ENCODE results near the gene SOS2. TPM values are rescaled to one million over a fixed set of nuclear protein-coding genes. Genes with fewer than 3 reads are reported as not detected.

SOS2 gene
- total RNA-seq, 1 experiment from 2014 or later = 11.7 TPM

DNA sequence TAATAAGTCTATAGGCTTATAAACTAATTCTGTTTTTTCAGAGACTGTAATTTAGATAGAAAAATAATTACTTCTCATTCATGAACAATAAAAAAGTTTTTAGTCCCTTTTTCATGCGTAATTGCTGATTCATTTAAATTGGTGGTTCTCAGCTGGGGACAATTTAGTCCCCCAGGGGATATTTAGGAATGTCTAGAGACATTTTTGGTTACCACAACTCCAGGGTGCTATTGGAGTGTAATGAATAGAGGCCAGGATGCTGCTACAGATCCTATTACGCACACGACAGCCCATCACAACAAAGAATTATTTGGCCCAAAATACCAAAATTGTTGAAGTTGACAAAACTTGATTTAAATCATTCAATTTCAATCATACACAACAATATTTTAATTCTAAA lies 92.2 kb downstream of the SOS2 start:
- H3K79me2 ChIP-seq (ENCODE audit: insufficient read depth, low read length) = no peaks in the 10 kb centered on the region
- ChIA-PET POLR2A (interaction anchor here (0.5 kb wide), 1 partner anchor 185 kb away, joined by 3 read pairs; no protein-coding TSS in a partner anchor), CTCF (no interaction called here), RAD21 (ENCODE audit: low non-redundant PET in 1 of 2, low total read pairs in 2 of 2, uncharacterized antibody in 2 of 2, unreplicated experiment in 2 of 2) (no interaction called here)
- H3K4me2 ChIP-seq (ENCODE audit: low read length) = no peak overlapping the region
- H4K20me1 ChIP-seq (ENCODE audit: insufficient read depth) = no peaks in the 10 kb centered on the region
- ATAC-seq (no peak), DNase-seq (ENCODE audit: low read depth, low spot score) (no peak)
- intact Hi-C loops (cut with micrococcal nuclease) = no loop called here
- no peak overlapping the region for H3K9ac ChIP-seq (ENCODE audit: low read length)
- no peaks in the 10 kb centered on the region for H3K9me2 ChIP-seq (ENCODE audit: insufficient read depth)
- H3K36me3 ChIP-seq (ENCODE audit: control insufficient read depth in 1 of 2, insufficient read depth in 2 of 2, low read length in 2 of 2) = no peaks in the 10 kb centered on the region
- no peak for TF ChIP-seq EGR1 (IDR thresholded peaks at IDR 0.05; ENCODE audit: low read depth)
- no peak for TF ChIP-seq SRF (IDR thresholded peaks at IDR 0.05; ENCODE audit: low read depth)
- TF ChIP-seq FOSL1 (IDR thresholded peaks at IDR 0.05; ENCODE audit: low read depth) = no peak
- H3K9me3 ChIP-seq (ENCODE audit: control insufficient read depth in 1 of 2, insufficient read depth in 1 of 2, low read depth in 1 of 2, low read length in 2 of 2) = no peaks in the 10 kb centered on the region
- no peak overlapping the region for H3K4me3 ChIP-seq (replicated peaks in 1 of 2; ENCODE audit: low read depth in 1 of 2, low read length in 2 of 2)
- H3K4me1 ChIP-seq (ENCODE audit: control insufficient read depth in 1 of 2, insufficient read depth in 2 of 2, low read length in 2 of 2) = no peaks in the 10 kb centered on the region
- H3K27ac ChIP-seq (ENCODE audit: low read depth, low read length) = no peak overlapping the region
- no peak overlapping the region for H2AFZ ChIP-seq (ENCODE audit: low read depth, low read length, poor library complexity, severe bottlenecking)
- no TSS peak for BruUV-seq (replicated peaks)
- H3K27me3 ChIP-seq (ENCODE audit: insufficient read depth, low read length) = no peaks in the 10 kb centered on the region

DNA sequence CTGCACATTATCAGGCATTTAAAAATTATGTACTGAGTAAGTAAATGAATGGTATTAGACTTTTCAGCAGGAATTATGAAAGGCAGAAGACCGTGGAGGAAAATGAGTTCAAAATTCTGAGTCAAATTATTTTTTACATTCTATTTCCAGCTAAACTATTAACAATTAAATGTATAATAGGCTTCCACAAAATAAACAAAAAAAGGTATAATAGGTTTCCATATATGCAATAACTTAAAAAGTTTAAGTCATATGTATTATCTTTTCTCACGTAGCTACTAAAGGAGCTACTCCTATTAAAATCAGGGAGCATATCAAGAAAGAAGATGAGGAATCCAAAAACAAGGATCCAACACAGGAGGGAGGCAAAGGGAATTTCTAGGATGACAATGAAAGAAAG lies 103.6 kb downstream of the SOS2 start:
- H3K36me3 ChIP-seq (ENCODE audit: control insufficient read depth in 1 of 2, insufficient read depth in 2 of 2, low read length in 2 of 2) = peaks cover 3 to 4% of the 10 kb centered on the region in 2 experiments; a peak in 1 of 4 replicates
- CTCF ChIA-PET = no interaction called here
- TF ChIP-seq, protein P1, sequence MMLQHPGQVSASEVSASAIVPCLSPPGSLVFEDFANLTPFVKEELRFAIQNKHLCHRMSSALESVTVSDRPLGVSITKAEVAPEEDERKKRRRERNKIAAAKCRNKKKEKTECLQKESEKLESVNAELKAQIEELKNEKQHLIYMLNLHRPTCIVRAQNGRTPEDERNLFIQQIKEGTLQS (IDR thresholded peaks at IDR 0.05) = no peak
- TF ChIP-seq SP1 (IDR thresholded peaks at IDR 0.05; ENCODE audit: low read depth) = no peak
- no peak for TF ChIP-seq POLR2A (IDR thresholded peaks at IDR 0.05; ENCODE audit: borderline replicate concordance, extremely low read depth, insufficient read depth, insufficient read length)
- TF ChIP-seq, protein P2, sequence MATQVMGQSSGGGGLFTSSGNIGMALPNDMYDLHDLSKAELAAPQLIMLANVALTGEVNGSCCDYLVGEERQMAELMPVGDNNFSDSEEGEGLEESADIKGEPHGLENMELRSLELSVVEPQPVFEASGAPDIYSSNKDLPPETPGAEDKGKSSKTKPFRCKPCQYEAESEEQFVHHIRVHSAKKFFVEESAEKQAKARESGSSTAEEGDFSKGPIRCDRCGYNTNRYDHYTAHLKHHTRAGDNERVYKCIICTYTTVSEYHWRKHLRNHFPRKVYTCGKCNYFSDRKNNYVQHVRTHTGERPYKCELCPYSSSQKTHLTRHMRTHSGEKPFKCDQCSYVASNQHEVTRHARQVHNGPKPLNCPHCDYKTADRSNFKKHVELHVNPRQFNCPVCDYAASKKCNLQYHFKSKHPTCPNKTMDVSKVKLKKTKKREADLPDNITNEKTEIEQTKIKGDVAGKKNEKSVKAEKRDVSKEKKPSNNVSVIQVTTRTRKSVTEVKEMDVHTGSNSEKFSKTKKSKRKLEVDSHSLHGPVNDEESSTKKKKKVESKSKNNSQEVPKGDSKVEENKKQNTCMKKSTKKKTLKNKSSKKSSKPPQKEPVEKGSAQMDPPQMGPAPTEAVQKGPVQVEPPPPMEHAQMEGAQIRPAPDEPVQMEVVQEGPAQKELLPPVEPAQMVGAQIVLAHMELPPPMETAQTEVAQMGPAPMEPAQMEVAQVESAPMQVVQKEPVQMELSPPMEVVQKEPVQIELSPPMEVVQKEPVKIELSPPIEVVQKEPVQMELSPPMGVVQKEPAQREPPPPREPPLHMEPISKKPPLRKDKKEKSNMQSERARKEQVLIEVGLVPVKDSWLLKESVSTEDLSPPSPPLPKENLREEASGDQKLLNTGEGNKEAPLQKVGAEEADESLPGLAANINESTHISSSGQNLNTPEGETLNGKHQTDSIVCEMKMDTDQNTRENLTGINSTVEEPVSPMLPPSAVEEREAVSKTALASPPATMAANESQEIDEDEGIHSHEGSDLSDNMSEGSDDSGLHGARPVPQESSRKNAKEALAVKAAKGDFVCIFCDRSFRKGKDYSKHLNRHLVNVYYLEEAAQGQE (IDR thresholded peaks at IDR 0.05; ENCODE audit: low read depth) = no peak
- TF ChIP-seq TCF7L2 (IDR thresholded peaks at IDR 0.05; ENCODE audit: borderline replicate concordance, extremely low read depth, insufficient read depth, insufficient read length) = no peak
- no peak for TF ChIP-seq CEBPB (IDR thresholded peaks at IDR 0.05; ENCODE audit: low read depth)
- TF ChIP-seq SRF (IDR thresholded peaks at IDR 0.05; ENCODE audit: low read depth) = no peak
- TF ChIP-seq FOSL1 (IDR thresholded peaks at IDR 0.05; ENCODE audit: low read depth) = no peak
- TF ChIP-seq ZNF274 (IDR thresholded peaks at IDR 0.05; ENCODE audit: low read depth, low read length) = no peak
- TF ChIP-seq EZH2 (IDR thresholded peaks at IDR 0.05) = no peak
- TF ChIP-seq RAD21 (IDR thresholded peaks at IDR 0.05; ENCODE audit: low read depth) = no peak
- no peak for TF ChIP-seq YY1 (IDR thresholded peaks at IDR 0.05; ENCODE audit: extremely low read depth, insufficient replicate concordance, low read depth, low read length)
- no peak for TF ChIP-seq EZH2phosphoT487 (IDR thresholded peaks at IDR 0.05; ENCODE audit: borderline replicate concordance)
- TF ChIP-seq CBX3 (IDR thresholded peaks at IDR 0.05; ENCODE audit: low read depth) = no peak
- TF ChIP-seq ZFX (IDR thresholded peaks at IDR 0.05) = no peak
- TF ChIP-seq, protein P3, sequence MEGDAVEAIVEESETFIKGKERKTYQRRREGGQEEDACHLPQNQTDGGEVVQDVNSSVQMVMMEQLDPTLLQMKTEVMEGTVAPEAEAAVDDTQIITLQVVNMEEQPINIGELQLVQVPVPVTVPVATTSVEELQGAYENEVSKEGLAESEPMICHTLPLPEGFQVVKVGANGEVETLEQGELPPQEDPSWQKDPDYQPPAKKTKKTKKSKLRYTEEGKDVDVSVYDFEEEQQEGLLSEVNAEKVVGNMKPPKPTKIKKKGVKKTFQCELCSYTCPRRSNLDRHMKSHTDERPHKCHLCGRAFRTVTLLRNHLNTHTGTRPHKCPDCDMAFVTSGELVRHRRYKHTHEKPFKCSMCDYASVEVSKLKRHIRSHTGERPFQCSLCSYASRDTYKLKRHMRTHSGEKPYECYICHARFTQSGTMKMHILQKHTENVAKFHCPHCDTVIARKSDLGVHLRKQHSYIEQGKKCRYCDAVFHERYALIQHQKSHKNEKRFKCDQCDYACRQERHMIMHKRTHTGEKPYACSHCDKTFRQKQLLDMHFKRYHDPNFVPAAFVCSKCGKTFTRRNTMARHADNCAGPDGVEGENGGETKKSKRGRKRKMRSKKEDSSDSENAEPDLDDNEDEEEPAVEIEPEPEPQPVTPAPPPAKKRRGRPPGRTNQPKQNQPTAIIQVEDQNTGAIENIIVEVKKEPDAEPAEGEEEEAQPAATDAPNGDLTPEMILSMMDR (IDR thresholded peaks at IDR 0.05 in 2 of 3, conservative IDR thresholded peaks at IDR 0.05 in 1 of 3; ENCODE audit: borderline replicate concordance in 1 of 3, insufficient read depth in 1 of 3, low read depth in 2 of 3, low read length in 2 of 3) = no peak

More for the DNA sequence above, 103.6 kb downstream of the SOS2 start:
- H3K9ac ChIP-seq (ENCODE audit: low read length) = no peak overlapping the region
- ATAC-seq (no peak), DNase-seq (ENCODE audit: low read depth, low spot score) (no peak)
- no peak overlapping the region for H3K4me2 ChIP-seq (ENCODE audit: low read length)
- H3K9me2 ChIP-seq (ENCODE audit: insufficient read depth) = no peaks in the 10 kb centered on the region
- H3K27me3 ChIP-seq (ENCODE audit: insufficient read depth, low read length) = no peaks in the 10 kb centered on the region
- H3K4me3 ChIP-seq (replicated peaks in 1 of 2; ENCODE audit: low read depth in 1 of 2, low read length in 2 of 2) = no peak overlapping the region
- H3K9me3 ChIP-seq (ENCODE audit: control insufficient read depth in 1 of 2, insufficient read depth in 1 of 2, low read depth in 1 of 2, low read length in 2 of 2) = no peaks in the 10 kb centered on the region
- ChIA-PET POLR2A (interaction anchor here (1.4 kb wide), 1 partner anchor 126 kb away, joined by 3 read pairs; no protein-coding TSS in a partner anchor), RAD21 (ENCODE audit: low non-redundant PET in 1 of 2, low total read pairs in 2 of 2, uncharacterized antibody in 2 of 2, unreplicated experiment in 2 of 2) (no interaction called here)
- no peaks in the 10 kb centered on the region for H4K20me1 ChIP-seq (ENCODE audit: insufficient read depth)
- BruUV-seq (replicated peaks) = no TSS peak
- intact Hi-C loops (cut with micrococcal nuclease) = no loop called here
- H3K4me1 ChIP-seq (ENCODE audit: control insufficient read depth in 1 of 2, insufficient read depth in 2 of 2, low read length in 2 of 2) = no peaks in the 10 kb centered on the region
- H2AFZ ChIP-seq (ENCODE audit: low read depth, low read length, poor library complexity, severe bottlenecking) = no peak overlapping the region
- no peaks in the 10 kb centered on the region for H3K79me2 ChIP-seq (ENCODE audit: insufficient read depth, low read length)
- no peak overlapping the region for H3K27ac ChIP-seq (ENCODE audit: low read depth, low read length)

All from HCT116 (cell line).